Astrocyte of the hippocampus (primary cell): ENCODE data around the gene IRX4.

ENCODE experiments used
- DNase-seq: peaks from one replicate; pipeline ENCODE4 v3.0.0; 2011; ENCODE audit warnings: low read depth, low spot score

IRX4 gene

GRCh38 chr5:1836891-1837880, 45.5 kb downstream of the IRX4 start:
- DNase-seq = no peak

GRCh38 chr5:1836176-1836890, 46.4 kb downstream of the IRX4 start:
- no peak for DNase-seq

GRCh38 chr5:1835431-1835830, 47.3 kb downstream of the IRX4 start:
- DNase-seq = no peak

GRCh38 chr5:1834721-1835429, 47.9 kb downstream of the IRX4 start:
- no peak for DNase-seq

- no peak for DNase-seq
Observed at GRCh38 chr5:1834022-1834551, 48.6 kb downstream of the IRX4 start.

GRCh38 chr5:1833264-1834021, 49.3 kb downstream of the IRX4 start:
- DNase-seq = no peak

- DNase-seq = no peak
Observed at GRCh38 chr5:1832511-1833250, 50.0 kb downstream of the IRX4 start.

GRCh38 chr5:1831677-1832313, 50.9 kb downstream of the IRX4 start:
- DNase-seq = no peak

- no peak for DNase-seq
Observed at GRCh38 chr5:1831257-1831656, 51.5 kb downstream of the IRX4 start.

GRCh38 chr5:1830571-1831228, 52.0 kb downstream of the IRX4 start:
- no peak for DNase-seq

GRCh38 chr5:1827886-1828397, 54.8 kb downstream of the IRX4 start:
- no peak for DNase-seq
